GM18870 (cell line): ENCODE measurements around the gene TMEM225B.
"Not testable (repeated sequence)": the region's sequence is repeated elsewhere in the genome, so short reads cannot be mapped to it uniquely, and the experiment has no call there.

Source experiments
- ATAC-seq: cut with Tn5 transposase; IDR thresholded peaks from one replicate; pipeline ENCODE4 v1.9.1; 2021; ENCODE audit warnings: moderate library complexity; ENCODE audit not compliant: unreplicated experiment

TMEM225B gene

DNA sequence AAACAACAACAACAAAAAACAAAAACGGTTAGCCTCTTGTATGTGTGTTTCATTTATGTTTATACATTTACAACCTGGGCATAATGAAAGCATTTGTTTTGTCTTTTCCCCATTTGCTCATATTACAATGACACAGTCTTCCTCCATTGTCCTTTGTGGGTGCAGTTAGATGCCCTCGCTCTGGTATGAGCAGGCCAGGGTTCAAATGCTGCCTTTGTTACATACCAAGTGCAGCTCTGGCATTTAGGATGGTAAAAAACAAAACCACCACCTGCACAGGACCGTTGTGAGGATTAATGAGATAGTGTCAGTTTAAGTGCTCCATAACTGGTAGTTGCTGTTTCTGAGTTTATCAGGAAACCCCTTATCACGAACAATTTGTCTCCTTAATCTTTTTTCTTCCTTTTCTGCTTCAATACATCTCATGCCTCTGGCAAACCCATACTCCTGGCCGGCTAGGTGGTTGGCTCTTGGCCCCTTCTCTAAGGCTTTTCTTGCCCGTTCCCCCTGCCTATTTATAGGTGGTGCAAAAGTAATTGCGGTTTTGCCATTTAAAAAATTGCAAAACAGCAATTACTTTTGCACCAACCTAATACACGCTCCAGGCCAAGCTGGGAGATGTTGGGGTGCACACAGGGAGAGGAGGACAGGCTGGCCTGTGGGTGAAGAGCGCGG lies 18.6 kb upstream of the TMEM225B start:
- ATAC-seq, result no peak

DNA sequence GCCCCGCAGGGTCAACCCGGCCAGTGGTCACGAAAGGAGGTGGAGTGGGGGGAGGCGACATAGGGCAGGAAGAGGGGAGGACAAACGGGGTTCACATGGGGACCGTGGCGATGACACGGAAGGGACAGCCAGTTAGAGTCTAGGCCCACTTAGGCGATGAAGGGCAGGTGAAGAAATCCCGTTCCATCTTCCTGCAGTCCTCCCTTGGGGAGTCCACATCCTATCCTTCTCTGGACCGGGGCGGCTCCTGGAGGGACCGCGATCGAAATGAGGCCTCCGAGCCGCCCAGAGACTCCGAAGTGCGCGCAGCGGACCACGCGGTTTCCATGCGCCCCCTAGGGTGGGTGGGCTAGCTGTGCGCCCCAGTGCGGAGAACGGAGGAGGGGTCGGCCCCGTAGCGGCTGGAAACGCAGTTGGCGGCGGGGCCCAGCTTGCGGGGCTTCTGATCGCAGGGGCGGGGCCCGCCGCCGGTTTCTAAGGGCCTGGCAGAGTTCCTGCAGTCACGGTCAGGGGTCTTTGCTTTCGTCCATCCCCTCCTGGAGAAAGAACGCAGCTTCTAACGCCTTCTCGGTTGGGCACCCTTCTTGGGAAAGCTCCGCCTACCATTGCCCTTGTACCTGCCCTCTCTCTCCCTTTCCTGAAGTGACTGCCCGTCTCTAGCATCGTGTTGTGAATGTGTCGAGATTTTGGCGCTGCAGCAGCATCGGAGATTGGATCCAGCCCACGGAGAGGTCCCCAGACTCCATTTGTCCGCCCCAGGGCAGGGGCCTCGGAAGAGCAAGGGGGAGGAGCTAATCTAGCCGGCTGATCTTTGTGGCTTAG lies 17.9 kb upstream of the TMEM225B start:
- ATAC-seq, result no peak

DNA sequence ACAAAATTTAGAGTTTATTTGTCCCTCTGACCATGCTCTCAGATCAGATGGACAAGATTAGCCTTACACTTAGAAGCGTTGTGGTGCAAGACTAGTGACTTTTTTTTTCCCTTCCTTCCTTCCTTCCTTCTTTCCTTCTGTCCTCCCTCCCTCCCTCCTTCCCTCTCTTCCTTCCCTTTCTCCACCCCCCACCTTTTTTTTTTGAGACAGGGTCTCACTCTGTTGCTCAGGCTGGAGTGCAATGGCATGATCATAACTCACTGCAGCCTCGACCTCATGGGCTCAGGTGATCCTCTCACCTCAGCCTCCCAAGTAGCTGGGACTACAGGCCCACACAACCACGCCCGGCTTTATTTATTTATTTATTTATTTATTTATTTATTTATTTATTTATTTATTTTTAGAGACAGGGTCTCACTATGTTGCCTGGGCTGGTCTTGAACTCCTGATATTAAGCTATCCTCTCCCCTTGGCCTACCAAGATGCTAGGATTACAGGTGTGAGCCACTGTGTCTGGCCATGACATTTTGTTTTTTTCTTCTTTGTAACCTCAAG lies 17.2 kb upstream of the TMEM225B start:
- not testable (repeated sequence) for ATAC-seq

DNA sequence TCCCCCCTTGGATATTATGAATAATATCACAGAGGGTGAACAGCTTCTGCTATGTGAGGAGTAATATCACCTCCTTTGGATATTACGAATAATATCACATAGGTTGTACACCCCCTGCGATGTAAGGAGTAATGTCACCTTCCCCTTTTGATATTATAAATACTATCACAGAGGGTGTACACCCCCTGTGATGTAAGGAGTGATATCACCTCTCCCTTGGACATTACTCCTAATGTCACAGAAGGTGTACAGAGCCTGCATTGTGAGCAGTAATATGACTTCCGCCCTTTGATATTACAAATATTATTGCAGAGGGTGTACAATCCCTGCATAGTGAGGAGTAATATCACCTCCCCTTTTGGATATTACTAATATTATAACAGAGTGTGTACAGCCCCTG lies 9.2 kb upstream of the TMEM225B start:
- ATAC-seq, result no peak

DNA sequence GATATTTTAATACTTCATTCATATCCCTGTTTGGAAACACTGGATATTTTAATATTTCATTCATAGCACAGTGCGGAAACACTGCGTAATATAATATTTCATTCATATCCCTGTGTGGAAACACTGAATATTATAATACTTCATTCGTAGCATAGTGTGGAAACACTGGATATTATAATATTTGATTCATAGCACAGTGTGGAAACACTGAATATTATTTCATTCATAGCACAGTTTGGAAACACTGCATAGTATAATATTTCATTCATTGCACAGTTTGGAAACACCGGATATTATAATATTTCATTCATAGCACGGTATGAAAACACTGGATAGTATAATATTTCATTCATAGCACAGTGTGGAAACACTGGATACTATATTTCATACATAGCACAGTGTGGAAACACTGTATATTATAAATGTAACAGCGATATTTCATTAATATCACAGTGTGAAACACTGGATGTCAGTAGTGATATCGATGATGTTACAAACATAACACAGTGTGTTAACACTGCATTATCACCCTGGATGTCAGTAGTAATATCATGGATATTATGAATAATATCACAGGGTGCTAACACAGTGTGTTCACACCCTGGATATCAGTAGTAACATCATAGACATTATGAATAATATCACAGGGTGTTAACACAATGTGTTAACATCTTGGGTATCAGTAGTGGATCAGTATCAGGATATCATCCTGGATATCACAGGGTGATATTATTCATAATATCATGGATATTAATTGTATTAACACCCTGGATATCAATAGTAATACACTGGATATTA lies 2.9 kb upstream of the TMEM225B start:
- no peak for ATAC-seq

DNA sequence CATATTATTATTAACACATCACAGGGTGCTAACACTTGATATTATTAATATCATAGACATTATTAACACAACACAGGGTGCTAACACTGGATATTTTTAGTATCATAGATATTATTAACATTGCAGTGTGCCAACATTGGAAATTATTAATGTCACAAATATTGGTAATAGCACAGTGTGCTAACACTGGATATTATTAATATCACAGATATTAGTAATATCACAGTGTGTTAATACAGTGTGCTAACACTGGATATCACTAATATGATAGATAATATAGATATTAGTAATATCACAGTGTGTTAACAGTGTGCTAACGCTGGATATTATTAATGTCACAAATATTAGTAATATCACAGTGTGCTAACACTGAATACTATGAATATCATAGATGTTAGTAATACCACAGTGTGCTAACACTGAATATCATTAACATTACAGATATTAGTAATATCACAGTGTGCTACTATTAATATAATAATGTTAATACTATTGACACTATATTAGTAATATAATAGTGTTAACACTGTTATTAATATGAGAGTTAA lies 1.6 kb upstream of the TMEM225B start:
- no peak for ATAC-seq

DNA sequence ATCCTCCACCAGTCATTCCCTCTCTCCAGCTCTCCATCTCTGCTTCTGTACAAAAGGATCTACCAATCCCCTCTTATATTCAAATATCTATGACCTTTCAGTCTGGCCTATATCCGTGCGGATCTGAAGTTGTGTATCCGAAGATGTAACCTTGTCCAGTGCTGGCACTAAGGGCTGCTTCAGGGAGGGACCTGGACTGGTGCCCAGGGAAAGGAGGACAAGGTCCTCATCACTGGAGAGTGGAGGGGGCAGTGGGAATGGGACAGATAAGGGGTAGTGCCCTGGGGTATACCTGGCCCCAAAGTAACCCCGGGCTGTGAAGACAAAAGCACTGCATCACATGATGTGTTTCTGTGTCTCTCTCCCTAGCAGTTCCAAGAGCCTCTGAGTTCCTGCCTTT lies 1.8 kb downstream of the TMEM225B start:
- ATAC-seq, result no peak

DNA sequence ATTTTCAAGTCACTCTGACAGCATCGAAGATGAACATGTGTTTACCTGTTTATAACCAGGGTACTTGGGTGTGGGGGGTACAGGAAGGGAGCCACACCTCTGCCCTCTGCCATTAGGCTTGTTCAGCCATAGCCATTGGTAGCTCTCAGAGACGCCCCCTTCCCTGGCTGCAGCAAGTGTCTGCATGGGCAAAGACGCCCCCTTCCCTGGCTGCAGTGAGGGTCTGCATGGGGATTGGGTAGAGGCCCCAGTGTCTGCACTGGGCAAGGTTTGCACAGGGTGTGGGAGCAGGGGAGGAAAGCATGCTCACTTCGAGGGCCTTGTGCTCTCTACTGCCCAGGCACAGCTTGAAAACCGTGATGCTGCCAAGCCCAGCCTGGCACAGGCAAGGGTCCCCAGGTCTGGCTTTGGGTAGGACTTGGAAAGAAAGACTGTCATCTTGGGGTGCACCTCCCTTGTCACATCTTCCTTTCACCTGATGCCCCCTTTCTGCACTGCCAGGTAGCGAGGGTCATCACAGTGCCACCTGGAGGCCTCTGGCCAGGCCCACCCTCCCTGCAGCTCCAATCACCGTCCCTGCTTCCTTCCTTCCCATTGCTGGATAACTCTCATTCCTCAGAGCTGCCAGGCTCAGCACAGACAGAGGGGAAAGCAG lies 3.7 kb downstream of the TMEM225B start:
- no peak for ATAC-seq

DNA sequence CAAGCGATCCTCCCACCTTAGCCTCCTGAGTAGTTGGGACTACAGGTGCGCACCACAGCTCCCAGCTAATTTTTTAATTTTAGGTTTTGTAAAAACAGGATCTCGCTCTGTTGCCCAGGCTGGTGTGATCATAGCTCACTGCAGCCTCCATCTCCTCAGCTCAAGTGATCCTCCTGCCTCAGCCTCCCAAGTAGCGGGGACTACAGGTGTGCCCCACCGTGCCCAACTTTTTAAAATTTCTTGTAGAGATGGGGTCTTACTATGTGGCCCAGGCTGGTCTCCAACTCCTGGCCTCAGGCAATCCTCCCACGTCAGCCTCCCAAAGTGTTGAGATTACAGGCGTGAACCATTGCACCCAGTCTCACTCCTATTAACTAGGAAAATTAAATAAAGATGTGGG lies 7.5 kb downstream of the TMEM225B start:
- no peak for ATAC-seq

DNA sequence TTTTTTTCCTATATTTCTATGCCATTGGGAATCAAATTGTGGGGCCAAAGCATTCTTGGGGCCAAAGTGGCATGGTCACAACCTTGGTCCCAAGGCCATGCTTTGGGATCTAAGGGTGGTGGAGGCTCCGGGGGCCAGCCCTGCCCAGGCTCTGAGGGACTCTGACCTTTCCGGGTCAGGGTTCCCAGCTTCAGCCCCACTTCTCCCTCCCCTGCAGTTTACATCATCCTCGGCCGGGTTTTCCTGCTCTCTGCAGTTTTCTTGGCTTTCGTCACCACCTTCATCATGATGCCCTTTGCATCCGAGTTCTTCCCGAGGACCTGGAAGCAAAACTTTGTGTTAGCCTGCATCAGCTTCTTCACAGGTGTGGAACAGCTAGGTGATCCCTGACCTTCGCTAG lies 8.5 kb downstream of the TMEM225B start:
- ATAC-seq, result no peak

DNA sequence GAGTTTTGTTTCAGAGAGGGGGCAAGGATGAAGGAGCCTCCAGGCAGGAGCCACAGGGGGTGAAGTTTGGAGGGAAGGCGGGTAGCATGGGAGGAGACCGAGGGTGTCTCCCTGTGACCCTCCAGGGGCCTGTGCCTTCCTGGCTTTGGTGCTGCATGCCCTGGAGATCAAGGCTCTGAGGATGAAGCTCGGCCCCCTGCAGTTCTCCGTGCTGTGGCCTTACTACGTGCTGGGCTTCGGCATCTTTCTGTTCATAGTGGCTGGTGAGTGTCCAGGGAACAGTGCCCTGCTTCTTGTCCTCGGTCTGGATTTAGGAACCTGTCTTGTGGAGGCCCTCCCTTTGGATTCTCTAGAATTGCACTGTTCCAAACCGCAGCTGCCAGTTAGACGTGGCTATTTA lies 9.5 kb downstream of the TMEM225B start:
- no peak for ATAC-seq

DNA sequence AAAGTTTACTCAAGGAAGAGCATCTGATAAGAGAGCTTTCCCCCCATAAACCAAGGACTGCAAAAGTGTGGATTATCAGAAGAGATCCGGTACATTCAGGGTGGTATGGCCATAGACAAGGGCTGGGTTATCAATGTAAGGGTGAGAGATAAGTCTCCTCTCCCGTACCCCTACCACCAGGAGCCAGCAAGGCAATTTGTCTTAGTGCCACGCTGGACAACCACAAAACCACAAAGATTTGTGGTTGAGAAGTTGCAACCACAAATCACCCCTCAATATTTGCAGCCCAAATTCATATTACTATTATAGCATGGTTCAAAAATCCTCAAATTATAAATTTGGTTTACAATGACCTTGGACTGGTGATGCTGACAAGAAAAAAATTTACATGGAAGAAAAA lies 16.4 kb downstream of the TMEM225B start:
- ATAC-seq, result no peak

DNA sequence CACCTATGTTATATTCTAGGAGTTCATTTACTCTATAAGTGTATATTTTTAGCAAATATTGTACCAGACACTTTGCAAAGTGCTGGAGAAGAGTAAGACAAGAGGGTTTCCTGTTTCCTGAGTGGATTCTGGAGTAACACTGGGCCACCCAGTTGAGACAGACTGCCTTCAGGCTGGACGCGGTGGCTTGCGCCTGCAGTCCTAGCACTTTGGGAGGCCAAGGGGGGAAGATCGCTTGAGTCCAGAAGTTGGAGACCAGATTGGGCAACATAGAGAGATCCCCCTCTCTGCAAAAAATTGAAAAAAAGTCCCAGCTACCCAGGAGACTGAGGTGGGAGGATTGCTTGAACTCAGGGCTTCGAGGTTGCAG lies 17.9 kb downstream of the TMEM225B start:
- ATAC-seq, result no peak

DNA sequence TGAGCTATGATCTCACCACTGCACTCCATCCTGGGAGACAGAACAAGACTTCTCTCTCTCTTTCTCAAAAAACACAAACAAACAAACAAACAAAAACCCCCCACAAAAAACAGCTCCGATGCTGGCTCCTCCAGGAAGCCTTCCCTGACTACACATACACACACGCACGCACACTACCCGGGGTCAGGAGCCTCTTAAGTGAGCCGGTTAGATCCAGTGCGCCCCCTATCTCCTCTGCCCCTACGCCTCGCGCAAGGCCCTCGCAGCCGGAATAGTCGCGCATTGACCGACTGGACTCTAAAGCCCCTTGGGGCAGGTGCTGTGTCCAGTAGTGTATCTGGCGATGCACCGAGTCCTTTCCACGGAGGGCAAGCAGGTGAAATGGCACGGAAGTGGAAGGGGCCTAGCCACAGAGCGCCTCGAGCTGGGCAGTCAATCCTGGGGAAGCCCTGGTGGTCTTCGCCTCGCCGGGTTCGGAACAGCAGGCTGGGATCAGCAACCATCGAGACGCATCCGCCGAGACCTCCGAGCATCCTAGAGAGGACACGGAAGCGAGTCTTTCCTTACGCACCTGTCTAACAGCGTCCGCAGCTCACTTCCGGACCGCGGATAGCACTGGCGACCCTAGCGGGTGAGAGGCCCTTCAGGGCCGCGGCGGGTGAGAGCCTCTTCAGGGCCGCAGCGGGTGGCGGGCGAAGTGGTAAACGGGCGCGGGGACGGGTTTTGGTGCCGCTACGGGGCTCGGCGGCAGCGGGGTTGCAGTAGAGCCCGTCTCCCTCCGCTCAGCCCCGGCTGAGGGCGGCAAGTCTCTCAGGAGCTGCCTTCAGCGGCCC lies 18.5 kb downstream of the TMEM225B start, which contains the start of gene ZSCAN25:
ZSCAN25 (plus strand) TSS at position 588 of the 833 bp plus-strand sequence. CDS start 2,661 bp downstream, outside the sequence.
- peak; percentile 85 for ATAC-seq

DNA sequence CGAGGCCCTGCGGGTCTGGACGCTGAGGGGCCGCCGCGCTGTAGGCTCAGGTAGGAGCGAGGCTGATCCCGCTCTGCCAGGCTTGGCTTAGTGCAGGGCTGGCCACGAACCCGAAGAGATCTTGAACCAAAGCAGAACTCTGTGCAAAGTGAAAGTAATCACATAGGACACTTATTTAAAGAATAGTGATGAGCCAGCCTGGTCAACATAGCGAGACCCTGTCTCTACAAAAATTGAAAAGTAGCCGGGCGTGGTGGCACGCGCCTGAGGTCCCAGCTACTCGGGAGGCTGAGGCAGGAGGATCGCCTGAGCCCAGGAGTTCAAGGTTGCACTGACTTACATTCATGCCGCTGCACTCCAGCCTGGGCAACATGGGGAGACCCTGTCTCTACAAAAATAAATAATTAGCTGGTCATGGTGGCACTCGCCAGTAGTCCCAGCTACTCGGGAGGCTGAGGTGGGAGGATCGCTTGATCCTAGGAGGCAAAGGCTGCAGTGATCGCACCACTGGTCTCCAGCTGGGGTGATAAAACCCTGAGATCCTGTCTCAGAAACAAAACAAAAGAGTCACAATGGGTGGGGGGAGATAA lies 19.2 kb downstream of the TMEM225B start:
- no peak for ATAC-seq

DNA sequence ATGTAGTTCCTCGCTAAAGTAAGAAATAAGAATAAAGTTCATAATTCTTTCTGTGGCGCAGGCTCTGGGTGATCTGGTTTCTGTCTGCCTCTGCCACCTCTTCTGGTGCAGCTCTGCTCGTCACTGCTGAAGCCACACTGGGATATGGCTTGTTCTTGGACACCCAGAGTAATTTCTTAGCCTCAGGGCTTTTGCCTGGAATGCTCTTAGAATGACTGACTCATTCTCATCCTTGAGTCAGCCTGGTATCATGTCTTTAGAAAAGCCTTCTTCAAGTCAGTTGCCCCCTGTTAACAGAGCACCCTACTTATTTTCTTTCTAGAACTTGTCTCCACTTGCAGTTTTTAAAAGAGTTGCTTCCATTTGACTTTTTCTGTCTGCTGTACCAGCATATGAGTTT lies 20.7 kb downstream of the TMEM225B start:
- ATAC-seq, result no peak

DNA sequence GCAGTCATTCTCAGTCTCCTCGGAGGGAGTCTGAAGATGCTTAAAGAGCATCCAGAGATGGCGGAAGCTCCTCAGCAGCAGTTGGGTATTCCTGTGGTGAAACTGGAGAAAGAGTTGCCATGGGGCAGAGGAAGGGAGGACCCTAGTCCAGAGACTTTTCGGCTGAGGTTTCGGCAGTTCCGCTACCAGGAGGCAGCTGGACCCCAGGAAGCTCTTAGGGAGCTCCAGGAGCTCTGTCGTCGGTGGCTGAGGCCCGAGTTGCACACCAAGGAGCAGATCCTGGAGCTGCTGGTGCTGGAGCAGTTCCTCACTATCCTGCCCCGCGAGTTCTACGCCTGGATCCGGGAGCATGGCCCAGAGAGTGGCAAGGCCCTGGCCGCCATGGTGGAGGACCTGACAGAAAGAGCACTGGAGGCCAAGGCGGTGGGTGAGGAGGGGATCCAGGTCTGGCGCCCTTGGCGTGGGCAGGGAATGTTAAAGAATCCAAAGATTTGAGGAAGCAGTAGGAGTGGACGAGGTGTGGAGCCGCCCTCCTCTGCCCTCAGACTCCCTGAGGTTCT lies 21.6 kb downstream of the TMEM225B start:
- ATAC-seq, result no peak

DNA sequence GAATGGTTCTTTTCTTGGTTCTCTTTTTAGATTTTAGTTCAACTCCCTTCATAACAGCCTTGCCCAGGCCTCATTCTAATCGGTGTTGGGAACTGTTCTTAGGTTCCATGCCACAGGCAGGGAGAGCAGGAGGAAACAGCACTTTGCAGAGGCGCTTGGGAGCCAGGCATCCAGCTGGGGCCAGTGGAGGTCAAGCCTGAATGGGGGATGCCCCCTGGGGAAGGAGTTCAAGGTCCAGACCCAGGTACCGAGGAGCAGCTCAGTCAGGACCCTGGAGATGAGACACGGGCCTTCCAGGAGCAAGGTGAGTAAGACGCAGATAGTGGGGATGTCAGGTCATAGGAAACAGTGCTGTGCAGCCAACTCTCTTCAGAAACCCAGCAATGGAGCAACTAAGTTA lies 23.2 kb downstream of the TMEM225B start:
- ATAC-seq, result no peak

DNA sequence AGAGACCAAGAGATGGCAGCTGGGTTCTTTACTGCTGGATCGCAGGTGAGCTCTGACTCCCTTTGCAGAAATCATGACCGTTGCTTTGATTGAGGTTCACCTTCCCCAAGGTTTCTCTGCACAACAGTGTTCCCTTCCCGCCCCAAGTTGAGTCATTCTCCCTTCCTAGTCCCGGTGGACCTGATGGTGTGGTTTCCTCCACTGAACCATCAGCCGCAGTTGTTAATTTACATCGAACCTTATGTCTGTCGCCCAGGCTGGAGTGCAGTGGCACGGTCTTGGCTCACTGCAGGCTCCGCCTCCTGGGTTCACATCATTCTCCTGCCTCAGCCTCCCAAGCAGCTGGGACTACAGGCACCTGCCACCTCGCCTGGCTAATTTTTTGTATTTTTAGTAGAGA lies 24.5 kb downstream of the TMEM225B start:
- ATAC-seq, result no peak
